Cardiac septum (tissue), 1 donor: ENCODE data around the gene SPDYE16. TPM values are rescaled to one million over a fixed set of nuclear protein-coding genes. Genes with fewer than 3 reads are reported as not detected.
A peak's percentile ranks its signal among the peaks of the same experiment; 100 is the strongest.
"Not testable (repeated sequence)": the region's sequence is repeated elsewhere in the genome, so short reads cannot be mapped to it uniquely, and the experiment has no call there.

Experiments
- DNase-seq: peaks from one replicate; pipeline ENCODE4 v3.0.0-alpha.2; 2020; ENCODE audit warnings: low spot score
- intact Hi-C: fragments of 100-400 bp; cut with DNase I; formaldehyde crosslinking; loops from one replicate; pipeline ENCODE4 v1.14.0; 2022
- total RNA-seq: library from RNA; stranded (reverse); fragmentation: NEBNext Ultra II Directional; extraction: Animal tissue kit (Norgen Biotek cat#: 25700); gene quantifications from one replicate; pipeline ENCODE4 v1.2.1, GENCODE V29; 2021
- donor health status: DM: no; HTN: no; CAD: no.

SPDYE16 gene
- total RNA-seq, 1 donor from 2014 or later: not detected

- intact Hi-C loops, DNase-seq: not testable (repeated sequence)
These were observed 8.9 kb upstream of the SPDYE16 start for GRCh38 chr7:76551992-76552391.

DNA sequence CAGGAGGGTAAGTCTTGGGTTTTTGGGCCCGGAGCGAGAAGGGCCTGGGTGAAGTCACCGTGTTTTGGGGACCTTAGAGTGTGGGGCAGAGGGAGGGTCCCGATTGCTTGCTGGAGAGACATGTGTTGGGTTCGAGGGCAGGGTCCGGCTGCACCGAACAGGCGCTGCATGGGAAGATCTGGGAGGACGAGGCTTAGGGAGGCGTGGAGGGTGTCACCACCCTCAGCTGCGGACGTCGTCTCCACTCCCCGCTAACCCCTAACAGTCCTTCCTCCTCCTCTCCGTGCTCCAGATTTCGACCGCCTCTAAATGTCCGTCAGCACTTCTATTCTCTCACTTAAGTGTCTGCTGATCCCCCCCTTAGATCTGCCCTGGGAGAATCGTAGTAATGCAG is 6.8 kb upstream of the SPDYE16 start:
- intact Hi-C loops, DNase-seq: not testable (repeated sequence)

DNA sequence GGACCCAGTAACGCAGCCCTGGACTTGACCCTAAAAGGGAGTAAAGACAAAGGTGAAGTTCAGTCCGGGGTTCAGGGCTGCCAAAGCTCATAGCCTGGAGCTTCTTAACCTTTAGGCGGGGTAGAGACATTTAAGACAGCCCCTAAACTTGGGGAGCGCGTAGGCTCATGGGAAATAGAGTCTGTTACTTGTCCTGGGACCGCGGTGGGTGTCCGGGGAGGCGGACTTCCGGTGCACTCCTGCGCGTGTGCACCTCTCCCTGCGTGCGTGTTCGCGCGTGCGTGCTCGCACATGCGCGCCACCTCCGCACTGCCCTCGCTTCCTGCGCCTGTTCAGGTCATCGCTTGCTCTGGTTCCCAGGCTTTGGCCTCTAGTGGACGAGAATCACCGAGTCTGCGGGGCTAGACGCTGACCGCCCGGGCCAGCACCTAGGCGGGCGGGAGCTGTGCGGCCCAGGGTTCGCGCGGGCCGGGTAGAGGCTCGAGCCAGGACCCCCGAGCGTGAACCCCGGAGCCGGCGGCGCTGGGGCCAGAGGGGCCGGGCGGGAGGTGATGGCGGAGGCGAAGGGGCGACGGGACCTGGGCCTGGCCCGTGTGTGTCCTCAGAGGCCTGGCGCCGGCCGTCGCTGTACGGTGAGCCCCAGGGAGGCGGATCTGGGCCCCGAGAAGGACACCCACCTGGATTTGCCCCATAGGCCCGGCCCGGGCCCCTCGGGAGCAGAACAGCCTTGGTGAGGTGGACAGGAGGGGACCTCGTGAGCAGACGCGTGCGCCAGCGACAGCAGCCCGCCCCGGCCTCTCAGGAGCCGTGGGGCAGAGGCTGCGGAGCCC is 6.1 kb upstream of the SPDYE16 start:
- intact Hi-C loops: not testable (repeated sequence)
- peak; percentile 94 for DNase-seq

GRCh38 chr7:76531643-76532042 is 11.5 kb downstream of the SPDYE16 start:
- intact Hi-C loops, DNase-seq: not testable (repeated sequence)

DNA sequence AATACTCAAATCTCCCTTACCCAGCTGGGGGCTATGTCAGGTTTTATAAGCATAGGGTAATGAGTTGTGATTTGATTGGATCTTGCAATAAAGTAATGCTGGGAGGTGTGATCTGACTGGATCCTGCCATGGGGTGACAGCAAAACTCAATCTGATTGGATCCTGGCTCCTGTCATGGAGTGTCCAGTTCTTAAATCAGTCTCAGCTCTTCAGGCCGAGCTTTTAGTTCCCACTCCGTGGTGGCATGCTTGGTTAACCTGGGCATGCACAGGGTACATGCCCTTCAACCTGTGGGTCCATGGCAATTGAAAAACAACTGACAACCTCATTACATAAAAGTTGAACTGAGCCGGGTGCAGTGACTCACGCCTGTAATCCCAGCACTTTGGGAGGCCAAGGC is 16.9 kb downstream of the SPDYE16 start:
- intact Hi-C loops, DNase-seq: not testable (repeated sequence)

DNA sequence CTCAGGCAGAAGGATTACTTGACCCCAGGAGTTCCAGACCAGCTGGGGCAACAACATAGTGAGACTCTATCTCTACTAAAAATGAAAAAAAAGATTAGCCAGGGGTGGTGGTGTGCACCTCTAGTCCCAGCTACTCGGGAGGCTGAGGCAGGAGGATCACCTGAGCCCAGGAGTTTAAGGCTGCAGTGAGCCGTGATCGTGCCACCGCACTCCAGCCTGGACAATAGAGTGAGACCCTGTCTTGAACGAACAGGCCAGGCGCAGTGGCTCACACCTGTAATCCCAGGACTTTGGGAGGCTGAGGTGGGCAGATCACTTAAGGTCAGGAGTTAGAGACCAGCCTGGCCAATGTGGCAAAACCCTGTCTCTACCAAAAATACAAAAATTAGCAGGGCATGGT is 26.2 kb downstream of the SPDYE16 start:
- intact Hi-C loops, DNase-seq: not testable (repeated sequence)

GRCh38 chr7:76515999-76516443 is 27.1 kb downstream of the SPDYE16 start:
- no peak for DNase-seq
- intact Hi-C loops: no loop called here

GRCh38 chr7:76514926-76515771 is 27.9 kb downstream of the SPDYE16 start:
- intact Hi-C loops: no loop called here
- no peak for DNase-seq

DNA sequence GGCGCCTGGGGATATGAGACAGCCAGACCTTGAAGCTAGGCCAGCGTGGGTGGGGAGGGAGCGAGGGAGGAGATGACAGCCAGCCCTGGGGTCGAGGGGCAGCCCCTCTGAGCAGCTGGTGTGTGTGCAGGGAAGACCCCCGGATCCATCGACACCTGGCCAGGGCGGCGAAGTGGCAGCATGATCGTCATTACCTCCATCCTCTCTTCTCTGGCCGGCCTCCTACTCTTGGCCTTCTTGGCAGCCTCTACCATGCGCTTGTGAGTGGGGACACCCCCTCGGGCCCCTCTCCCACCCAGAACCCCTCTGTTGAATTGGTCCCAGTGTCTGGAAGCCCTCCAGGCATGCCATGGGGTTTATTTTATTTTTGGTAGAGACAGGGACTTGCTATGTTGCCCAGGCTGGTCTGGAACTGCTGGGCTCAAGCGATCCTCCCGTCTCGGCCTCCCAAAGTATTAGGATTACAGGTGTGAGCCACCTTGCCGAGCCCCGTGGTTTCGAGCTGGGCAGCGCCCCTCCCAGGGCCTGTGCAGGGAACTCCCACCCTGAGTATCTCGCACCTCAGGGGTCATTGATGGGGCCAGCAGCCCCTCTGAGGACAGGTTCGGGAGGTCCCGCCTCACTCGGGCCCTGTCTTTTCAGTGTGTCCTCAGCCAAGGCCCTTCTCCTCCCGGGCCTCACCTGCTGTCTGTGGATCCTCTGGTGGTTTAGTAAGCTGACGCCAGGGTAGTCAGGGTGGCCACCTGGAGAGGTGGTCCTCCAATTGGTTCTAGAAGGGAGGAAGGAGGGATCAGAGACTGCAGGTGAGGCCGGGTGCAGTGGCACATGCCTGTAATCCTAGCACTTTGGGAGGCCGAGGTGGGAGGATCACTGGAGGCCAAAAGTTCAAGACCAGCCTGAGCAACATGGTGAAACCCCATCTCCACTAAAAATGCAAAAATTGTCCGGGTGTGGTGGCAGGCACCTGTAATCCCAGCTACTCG is 29.0 kb downstream of the SPDYE16 start:
- intact Hi-C loops: no loop called here
- no peak for DNase-seq

DNA sequence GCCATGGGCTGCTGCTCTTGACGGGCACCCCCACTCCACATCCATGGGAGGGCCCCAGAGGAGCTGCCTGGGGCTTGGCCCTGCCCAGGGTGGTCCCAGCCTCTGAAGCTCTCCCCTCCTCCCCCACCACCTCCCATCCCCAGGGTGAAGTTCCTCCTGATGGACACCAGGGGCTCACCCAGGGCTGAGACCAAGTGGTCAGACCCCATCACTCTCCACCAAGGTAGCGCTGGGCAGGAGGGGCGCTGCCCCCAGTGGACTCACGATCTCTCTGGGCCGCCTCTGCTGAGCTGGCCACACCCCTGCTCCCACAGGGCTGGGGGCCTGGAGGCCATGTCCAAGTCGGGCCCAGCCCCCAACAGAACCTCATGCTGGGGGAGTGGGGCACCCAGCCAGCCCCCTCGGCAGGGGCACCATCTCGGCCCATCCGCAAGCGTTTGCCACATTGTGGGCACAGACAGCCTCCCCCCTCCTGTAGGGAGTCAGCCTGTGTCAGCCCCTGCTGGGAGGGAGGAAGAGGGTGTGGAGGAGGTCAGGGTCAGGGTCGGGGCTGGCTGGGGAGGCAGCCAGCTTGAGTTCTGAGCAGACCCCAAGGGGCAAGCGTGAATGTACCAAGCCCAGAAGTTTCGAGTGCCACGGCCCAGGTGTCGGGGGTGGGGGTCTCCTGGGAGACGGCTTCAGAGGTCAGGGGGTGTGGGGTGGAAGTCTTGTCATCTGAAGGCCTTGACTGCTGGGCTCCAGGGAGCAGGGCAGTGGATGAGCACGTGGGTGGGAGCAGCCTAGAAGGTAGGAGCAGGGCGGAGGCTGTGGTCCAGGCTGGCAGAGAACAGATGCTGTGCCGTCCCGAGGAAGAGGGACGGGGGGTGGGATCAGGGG is 29.9 kb downstream of the SPDYE16 start:
- intact Hi-C loops: no loop called here
- no peak for DNase-seq

- intact Hi-C loops, DNase-seq: not testable (repeated sequence)
These were observed 30.9 kb downstream of the SPDYE16 start for GRCh38 chr7:76511911-76512885.

GRCh38 chr7:76511200-76511910 is 31.7 kb downstream of the SPDYE16 start:
- DNase-seq, intact Hi-C loops: not testable (repeated sequence)

DNA sequence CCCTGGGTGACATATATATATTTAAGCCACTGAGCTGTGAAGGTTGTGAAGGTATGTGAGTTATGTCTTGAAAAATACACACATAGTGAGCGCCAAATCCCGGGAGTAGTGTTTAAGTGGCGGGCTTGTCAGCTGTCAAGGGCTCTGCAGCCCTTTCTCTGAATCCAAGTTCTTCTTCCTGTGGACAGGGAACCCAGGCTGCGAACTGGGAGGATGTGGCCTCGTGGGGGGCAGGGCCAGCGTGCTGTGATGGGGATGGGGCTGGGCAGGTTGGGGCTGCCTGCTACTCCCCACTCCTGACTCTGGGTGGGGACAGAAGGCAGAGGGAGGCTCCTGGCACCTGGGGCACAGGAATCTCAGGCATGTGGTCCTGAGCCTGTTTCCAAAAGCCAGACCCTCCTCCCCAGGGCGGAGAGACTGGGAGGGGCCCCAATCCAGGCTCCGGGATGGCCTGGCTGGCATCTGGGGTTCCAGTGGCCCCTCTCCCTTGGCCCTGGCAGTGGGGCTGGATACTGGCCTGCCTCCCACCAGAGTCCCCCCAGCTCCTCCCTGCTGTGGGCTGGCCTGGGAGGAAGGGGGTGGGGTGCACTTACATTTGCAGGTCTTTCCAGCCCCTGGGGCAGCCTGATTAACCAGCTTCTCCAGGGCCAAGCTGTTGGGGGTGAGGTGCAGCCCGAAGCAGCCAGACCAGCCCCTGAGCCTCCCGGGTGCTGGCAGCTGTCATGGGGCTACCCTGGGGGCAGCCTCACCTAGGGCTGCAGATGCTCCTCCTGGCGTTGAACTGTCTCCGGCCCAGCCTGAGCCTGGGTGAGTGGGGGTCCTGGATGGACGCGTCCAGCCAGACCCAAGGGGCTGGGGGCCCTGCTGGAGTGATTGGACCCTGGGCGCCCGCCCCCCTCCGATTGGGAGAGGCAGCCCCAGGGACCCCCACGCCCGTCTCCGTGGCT is 32.9 kb downstream of the SPDYE16 start, which contains the start of gene UPK3B:
Gene UPK3B, plus strand, starts transcription at position 622 of the 947 bp plus-strand sequence. Its CDS starts 101 bp downstream, at position 723.
- DNase-seq: no peak
- intact Hi-C loops: loop anchor here (10.0 kb wide), 1 partner anchor 485 kb away; no protein-coding TSS in a partner anchor

DNA sequence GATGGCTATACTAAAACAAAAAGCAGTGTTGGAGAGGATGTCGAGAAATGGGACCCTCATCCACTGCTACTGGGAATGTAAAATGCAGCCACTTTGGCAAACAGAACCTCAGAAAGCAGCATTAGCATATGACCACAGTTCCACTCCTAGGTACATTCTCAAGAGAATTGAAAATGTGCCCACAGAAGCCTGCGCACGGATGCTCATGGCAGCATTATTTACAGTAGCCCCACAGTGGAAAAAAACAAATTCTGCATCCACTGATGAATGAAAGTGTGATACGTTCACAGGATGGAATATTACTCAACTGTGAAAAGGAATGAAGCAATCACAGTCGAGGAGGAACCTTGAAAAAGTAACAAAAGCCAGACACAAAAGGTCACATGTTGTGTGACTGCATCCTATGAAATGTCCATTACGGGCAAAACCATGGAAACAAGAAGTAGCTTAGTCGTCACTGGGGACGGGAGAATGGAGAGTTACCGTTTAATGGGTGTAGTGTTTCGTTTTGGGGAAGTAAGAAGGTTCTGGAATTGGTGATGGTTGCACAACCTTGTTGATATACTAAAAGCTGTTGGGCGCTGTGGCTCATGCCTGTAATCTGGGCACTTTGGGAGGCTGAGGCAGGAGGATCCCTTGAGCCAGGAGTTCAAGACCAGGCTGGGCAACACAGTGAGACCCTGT is 35.2 kb downstream of the SPDYE16 start:
- no peak for DNase-seq

DNA sequence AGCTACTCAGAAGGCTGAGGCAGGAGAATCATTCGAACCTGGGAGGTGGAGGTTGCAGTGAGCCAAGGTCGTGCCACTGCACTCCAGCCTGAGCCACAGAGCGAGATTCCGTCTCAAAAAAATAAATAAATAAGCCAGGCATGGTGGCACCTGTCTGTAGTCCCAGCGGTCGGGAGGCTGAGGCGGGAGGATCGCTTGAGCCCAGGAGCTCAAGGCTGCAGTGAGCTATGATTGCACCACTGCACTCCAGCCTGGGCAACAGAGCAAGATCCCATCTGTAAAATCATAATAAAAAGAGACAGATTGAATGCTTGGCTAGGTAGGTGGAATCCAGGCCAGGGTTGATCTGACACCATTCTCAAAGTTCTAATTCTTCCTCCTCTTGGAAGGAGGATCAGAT is 36.5 kb downstream of the SPDYE16 start:
- intact Hi-C loops: loop anchor here (10.0 kb wide), 1 partner anchor 488 kb away; no protein-coding TSS in a partner anchor
- not testable (repeated sequence) for DNase-seq

More for the DNA sequence above, 35.2 kb downstream of the SPDYE16 start:
- intact Hi-C loops: loop anchor here (10.0 kb wide), 1 partner anchor 487 kb away; no protein-coding TSS in a partner anchor
